Activated naive CD4-positive, alpha-beta T cell treated with anti-CD3 and anti-CD28 coated beads, Interleukin-2, amount 10 ng/mL, durations not matched to agents 7 days and 5 days (primary cell): Measurements from ENCODE around the gene MVB12B.
"Not testable (repeated sequence)": the region's sequence is repeated elsewhere in the genome, so short reads cannot be mapped to it uniquely, and the experiment has no call there.

ENCODE experiments used
- CTCF ChIA-PET: fragments of 350-600 bp; sonication (Branson Sonifier 250); formaldehyde crosslinking; loops from one replicate; lab custom pipeline; 2021; ENCODE audit warnings: antibody characterized with exemption; lab: Charles Lee
- DNase-seq: peaks from one replicate; pipeline ENCODE4 v3.0.0-alpha.2; 2020
- H3K27ac Mint-ChIP-seq: one replicate; pipeline ENCODE4 v1.8.0; 2021; ENCODE audit warnings: mild to moderate bottlenecking, moderate library complexity, mixed read lengths
- H3K27me3 Mint-ChIP-seq: one replicate; pipeline ENCODE4 v1.8.0; 2021; ENCODE audit warnings: mild to moderate bottlenecking, mixed read lengths
- H3K36me3 Mint-ChIP-seq: one replicate; pipeline ENCODE4 v1.8.0; 2021; ENCODE audit warnings: mixed read lengths
- H3K4me1 Mint-ChIP-seq: one replicate; pipeline ENCODE4 v1.8.0; 2021; ENCODE audit warnings: mixed read lengths
- H3K4me3 Mint-ChIP-seq: one replicate; pipeline ENCODE4 v1.8.0; 2021; ENCODE audit warnings: mild to moderate bottlenecking, moderate library complexity, mixed read lengths
- H3K9me3 Mint-ChIP-seq: one replicate; pipeline ENCODE4 v1.8.0; 2021; ENCODE audit warnings: mixed read lengths

MVB12B gene

DNA sequence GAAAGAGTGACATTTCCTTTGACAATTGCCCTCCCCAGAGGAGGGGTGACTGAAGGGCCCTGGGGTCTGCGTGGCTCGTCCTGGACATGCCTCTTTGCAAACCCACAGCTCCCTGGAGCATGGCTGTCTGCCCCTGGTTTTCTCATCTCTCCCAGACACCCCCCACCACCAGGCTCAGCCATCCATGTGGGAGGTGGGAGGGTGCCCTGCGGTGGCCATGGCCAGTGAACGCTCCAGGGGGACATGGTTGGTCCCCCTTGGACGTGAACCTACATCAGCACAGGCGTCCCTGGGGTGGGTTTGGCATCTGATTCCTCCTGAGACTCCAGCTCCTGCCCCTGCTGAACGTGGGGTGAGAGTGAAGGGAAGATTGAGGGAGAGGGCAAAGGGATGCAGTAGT is 219.4 kb downstream of the MVB12B start:
- H3K9me3 Mint-ChIP-seq = no peaks in the 10 kb centered on the region
- H3K4me3 Mint-ChIP-seq = no peak overlapping the region
- no peak overlapping the region for H3K27ac Mint-ChIP-seq
- no peak for DNase-seq
- peaks cover 17% of the 10 kb centered on the region for H3K27me3 Mint-ChIP-seq
- no peaks in the 10 kb centered on the region for H3K36me3 Mint-ChIP-seq
- CTCF ChIA-PET = no interaction called here
- H3K4me1 Mint-ChIP-seq = no peaks in the 10 kb centered on the region

DNA sequence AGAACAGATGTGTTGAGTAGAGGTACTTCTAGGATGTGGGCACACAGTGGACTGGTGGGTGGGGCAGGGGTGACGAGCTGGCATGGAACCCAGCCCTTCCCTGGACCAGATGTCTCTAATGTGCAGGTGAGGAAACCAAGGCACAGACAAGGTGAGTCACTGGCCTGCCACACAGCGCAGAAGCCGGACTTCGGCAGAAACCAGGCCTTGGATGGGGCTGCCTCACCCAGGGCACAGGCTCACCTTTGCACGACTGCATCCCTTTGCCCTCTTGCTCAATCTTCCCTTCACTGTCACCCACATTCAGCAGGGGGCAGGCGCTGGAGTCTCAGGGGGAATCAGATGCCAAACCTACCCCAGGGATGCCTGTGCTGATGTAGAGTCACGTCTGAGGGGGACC is 221.7 kb downstream of the MVB12B start:
- no peaks in the 10 kb centered on the region for H3K36me3 Mint-ChIP-seq
- CTCF ChIA-PET = no interaction called here

DNA sequence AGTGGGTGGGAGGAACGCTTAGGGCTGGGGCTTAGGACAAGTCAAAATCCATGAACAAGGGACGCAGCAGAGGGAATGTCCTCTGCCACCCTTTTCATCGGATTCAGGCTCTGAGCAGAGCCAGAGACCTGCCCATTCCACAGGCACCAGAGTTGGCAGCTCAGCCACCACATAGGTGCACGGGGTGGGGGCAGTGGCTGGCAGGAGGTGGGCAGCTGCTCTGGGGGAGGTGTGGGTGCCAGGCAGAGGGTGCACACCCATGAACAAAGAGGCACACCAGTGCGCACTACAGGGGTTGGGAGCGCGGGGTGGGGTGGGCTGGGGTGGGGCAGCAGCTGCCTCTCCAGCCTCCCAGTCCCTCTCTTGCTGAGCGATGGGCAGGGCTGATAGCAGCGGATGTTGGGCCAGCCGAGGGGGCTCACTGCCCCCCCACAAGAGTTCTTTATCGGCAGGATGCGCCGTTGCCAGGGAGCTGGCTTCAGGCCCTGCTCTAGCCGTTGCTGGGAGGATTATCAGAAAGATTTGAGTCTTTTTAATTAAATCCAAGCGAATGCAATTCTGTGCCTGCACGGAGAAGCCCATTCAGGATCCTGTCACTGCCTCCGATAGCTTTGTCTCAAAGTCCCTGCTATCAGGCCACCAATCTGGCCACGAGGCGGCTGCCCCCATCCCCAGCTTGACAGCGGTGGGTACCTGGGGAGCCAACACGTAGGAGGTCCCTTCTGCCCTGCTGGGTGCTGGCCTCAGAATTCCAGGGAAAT is 222.8 kb downstream of the MVB12B start:
- H3K9me3 Mint-ChIP-seq = no peaks in the 10 kb centered on the region
- H3K27ac Mint-ChIP-seq = no peak overlapping the region
- no peaks in the 10 kb centered on the region for H3K4me1 Mint-ChIP-seq
- DNase-seq = no peak
- CTCF ChIA-PET = interaction anchor here (0.9 kb wide), 1 partner anchor 49 kb away, joined by 3 read pairs; no protein-coding TSS in a partner anchor
- no peaks in the 10 kb centered on the region for H3K36me3 Mint-ChIP-seq
- H3K27me3 Mint-ChIP-seq = peaks cover 17% of the 10 kb centered on the region
- H3K4me3 Mint-ChIP-seq = no peak overlapping the region

More for the DNA sequence above, 221.7 kb downstream of the MVB12B start:
- Mint-ChIP-seq H3K9me3 (no peaks in the 10 kb centered on the region), H3K4me1 (no peaks in the 10 kb centered on the region), H3K27me3 (peaks cover 17% of the 10 kb centered on the region), H3K4me3 (no peak overlapping the region), H3K27ac (no peak overlapping the region)
- no peak for DNase-seq

DNA sequence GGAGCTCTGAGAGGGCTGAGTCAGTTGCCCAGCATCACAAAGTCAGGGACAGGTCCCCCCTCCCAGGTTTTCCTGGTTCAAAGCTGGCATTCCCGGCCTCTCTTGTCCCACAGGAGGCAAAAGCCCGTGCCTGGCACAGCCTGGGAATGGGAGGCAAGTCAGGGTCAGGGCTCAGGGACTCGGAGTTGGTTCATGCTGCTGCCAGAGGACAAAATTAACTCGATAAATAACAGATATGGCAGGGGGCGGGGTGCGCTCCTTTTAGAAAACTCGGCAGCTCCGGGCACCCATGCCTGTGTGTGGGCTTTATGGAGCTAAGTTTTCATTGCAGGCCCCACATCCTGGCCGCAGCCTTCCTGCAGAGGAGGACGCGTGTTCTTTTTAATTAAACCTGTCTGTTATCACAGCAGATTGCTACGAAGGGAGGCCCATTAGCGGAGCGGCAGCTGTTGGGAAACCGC is 224.3 kb downstream of the MVB12B start:
- CTCF ChIA-PET = interaction anchor here (1.8 kb wide), 1 partner anchor 52 kb away, joined by 6 read pairs; no protein-coding TSS in a partner anchor
- Mint-ChIP-seq H3K4me3 (no peak overlapping the region), H3K36me3 (no peaks in the 10 kb centered on the region), H3K9me3 (no peaks in the 10 kb centered on the region), H3K27me3 (peaks cover 5% of the 10 kb centered on the region), H3K27ac (no peak overlapping the region), H3K4me1 (no peaks in the 10 kb centered on the region)
- no peak for DNase-seq

DNA sequence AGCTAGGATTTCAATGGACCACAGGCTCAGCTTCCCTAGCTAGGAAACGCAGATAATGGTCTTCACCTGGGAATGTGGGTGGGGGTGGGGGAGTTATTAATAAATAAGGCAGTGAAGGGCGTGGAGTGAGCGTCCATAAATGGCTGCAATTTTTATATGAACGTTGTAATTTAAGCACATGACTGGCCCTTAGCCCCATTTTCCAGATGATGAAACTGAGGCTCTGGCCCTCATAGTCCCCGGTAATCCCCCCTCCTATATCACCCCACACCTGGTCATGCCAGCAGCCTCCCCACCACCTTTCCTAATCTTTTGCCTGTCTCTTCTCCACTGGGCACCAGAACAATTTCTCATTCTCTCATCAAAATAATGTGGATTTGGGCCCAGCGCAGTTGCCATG is 225.2 kb downstream of the MVB12B start:
- Mint-ChIP-seq H3K4me3 (no peak overlapping the region), H3K36me3 (no peaks in the 10 kb centered on the region), H3K4me1 (no peaks in the 10 kb centered on the region), H3K27ac (no peak overlapping the region), H3K27me3 (peaks cover 5% of the 10 kb centered on the region), H3K9me3 (no peaks in the 10 kb centered on the region)
- no peak for DNase-seq
- CTCF ChIA-PET = interaction anchor here (1.8 kb wide), 1 partner anchor 53 kb away, joined by 6 read pairs; no protein-coding TSS in a partner anchor

DNA sequence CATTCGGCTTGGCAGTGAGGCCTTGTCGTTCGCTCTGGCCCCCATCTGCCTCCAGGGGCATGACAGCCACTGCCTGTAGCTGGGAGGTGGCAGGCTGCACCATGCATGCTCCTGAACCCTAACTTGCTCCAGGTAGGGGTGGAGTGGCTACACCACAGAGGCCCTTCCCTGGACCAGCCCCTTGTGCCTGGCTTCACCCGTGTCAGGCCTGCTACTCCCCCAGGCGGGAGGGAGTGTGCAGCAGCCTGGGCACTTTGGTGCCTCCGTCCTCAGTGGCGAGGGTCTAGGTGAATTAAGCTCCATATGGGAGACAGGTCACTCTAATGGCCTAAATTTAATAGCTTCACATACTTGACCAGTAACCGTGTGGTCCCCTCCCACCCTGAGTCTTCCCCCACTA is 227.7 kb downstream of the MVB12B start:
- no peak for DNase-seq
- CTCF ChIA-PET = interaction anchor here (0.6 to 5.5 kb wide), 3 partner anchors 9 to 1773 kb away, joined by 3 to 109 read pairs (median 4); no protein-coding TSS in a partner anchor
- Mint-ChIP-seq H3K27me3 (peaks cover 5% of the 10 kb centered on the region), H3K27ac (no peak overlapping the region), H3K4me3 (no peak overlapping the region), H3K9me3 (no peaks in the 10 kb centered on the region), H3K4me1 (no peaks in the 10 kb centered on the region), H3K36me3 (no peaks in the 10 kb centered on the region)

DNA sequence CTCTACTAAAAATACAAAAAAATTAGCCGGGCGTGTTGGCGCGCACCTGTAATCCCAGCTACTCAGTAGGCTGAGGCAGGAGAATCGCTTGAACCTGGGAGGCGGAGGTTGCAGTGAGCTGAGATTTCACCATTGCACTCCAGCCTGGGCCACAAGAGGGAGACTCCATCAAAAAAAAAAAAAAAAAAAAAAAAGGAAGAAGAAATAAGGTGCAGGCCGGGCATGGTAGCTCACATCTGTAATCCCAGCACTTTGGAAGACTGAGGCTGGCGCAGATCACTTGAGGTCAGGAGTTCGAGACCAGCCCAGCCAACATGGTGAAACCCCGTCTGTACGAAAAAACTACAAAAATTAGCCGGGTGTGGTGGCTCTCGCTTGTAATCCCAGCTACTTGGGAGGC is 228.8 kb downstream of the MVB12B start:
- not testable (repeated sequence) for H3K4me1 Mint-ChIP-seq, H3K36me3 Mint-ChIP-seq, H3K27ac Mint-ChIP-seq

More for the DNA sequence above, 228.8 kb downstream of the MVB12B start:
- CTCF ChIA-PET = interaction anchor here (0.9 to 5.5 kb wide), 3 partner anchors 30 to 56 kb away, joined by 3 to 109 read pairs (median 4); no protein-coding TSS in a partner anchor
- not testable (repeated sequence) for DNase-seq, H3K9me3 Mint-ChIP-seq, H3K27me3 Mint-ChIP-seq, H3K4me3 Mint-ChIP-seq
